ENCODE data around the gene PER3. TPM values are rescaled to one million over a fixed set of nuclear protein-coding genes. Genes with fewer than 3 reads are reported as not detected.
"Not testable (repeated sequence)": the region's sequence is repeated elsewhere in the genome, so short reads cannot be mapped to it uniquely, and the experiment has no call there.

Gene PER3
- total RNA-seq, 8 experiments from 2014 or later, result 2.8 to 9.6 (median 3.8) TPM

DNA sequence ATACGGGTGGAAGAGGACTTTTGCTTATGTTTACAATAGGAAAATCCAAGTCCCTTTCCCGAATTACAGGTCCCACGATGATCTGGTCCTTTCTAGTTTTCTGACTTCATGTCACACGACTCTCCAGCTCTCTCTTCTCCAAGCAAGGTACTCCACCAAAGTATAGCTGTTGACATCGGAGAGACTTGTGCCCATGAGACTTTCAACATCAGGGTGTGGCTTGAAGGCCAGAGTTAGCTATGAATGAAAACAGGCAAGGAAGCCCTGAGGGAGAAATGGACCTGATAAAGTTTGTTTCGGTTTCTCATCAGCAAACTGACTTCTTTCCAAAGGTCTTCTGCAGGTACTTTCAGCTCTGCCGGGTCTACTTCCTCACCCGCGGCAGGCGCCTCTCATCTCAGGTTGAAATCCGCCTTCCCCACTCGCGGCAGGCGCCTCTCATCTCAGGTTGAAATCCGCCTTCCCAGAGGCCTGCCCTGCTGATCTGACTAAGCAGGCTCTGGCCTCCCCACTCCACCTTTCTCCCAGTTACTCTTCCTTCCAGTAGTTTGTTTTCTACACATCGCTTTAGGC is 2.1 kb upstream of the PER3 start:
- H3K27ac ChIP-seq, result no peak overlapping the region
- 77 to 100% (median 90%) methylated on average over 2 to 15 of the region's 16 CpGs; no CpG with 5 or more reads in 1 of the 10 experiments for WGBS, 10 experiments
- ATAC-seq (replicated peaks in 6 of 8), result no peak
- peaks cover 0 to 9% of the 10 kb centered on the region in 2 donors for H3K4me1 ChIP-seq (replicated peaks in 1 of 2)
- in situ Hi-C loops (cut with MboI; ENCODE audit: low pct_unique_long_range_greater_than_20kb in 2 of 9, low sequenced_read_pairs in 9 of 9, unreplicated experiment in 9 of 9), result no loop called here
- no peak overlapping the region for H3K4me3 ChIP-seq

DNA sequence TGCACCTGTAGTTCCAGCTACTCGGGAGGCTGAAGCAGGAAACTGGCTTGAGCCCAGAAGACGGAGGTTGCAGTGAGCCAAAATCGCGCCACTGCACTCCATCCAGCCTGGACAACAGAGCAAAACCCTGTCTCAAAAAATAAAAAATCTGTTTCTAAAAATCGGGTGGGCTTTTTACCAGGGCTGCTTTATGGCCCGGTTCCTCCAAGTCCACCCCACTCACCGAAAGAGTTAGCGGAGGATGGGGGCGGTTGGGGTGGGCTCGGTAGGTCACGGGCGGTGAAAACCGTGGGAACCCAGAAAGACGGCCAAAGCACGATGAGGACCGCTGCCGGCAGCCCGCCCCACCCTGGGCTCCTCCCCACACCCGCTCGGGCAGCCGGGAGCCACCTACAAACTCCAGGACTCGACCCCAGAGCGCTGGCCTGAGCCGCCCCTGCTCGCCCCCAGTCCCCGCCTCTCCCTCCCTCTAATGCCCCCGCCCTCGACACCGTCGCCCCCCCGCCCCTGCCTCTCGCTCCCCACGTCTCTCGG is 846 bp upstream of the PER3 start:
- ATAC-seq (replicated peaks in 6 of 8), result peak; percentile 18 to 48 (median 35)
- in situ Hi-C loops (cut with MboI; ENCODE audit: low pct_unique_long_range_greater_than_20kb in 2 of 9, low sequenced_read_pairs in 9 of 9, unreplicated experiment in 9 of 9), result no loop called here
- peak overlapping the region in 1 of 2 donors; percentile 70 for H3K27ac ChIP-seq
- WGBS, 10 experiments, result 5 to 100% (median 55%) methylated on average over 1 to 6 of the region's 34 CpGs; no CpG with 5 or more reads in 5 of the 10 experiments
- H3K4me3 ChIP-seq, result peak overlapping the region; percentile 29 to 70 (median 45)
- H3K4me1 ChIP-seq (replicated peaks in 1 of 2), result peaks cover 0 to 9% of the 10 kb centered on the region in 2 donors

DNA sequence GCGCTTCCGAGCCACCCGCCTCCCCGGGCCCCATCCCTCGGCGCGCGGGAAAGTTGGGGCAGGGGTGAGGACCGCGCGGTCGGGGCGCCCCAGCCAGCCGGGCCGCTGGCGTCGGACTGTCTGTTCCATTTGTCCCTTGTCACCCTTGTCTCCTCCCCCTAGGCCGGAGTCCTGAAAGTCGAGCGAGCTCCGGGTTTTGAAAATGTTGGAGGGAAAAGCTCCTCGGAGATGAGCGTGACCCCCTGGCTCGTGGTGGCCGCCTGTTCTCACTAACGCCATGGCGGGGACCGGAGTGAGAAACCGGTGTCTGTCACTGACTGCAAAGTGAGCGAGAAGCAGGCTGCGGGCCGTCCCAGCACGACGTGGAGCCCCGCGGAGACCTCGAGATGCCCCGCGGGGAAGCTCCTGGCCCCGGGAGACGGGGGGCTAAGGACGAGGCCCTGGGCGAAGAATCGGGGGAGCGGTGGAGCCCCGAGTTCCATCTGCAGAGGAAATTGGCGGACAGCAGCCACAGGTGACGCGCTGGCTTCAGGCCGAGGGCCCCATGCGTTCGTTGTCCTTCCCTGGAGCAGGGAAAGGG is 491 bp downstream of the PER3 start:
- 54 to 100% (median 71%) methylated on average over 1 to 24 of the region's 52 CpGs; no CpG with 5 or more reads in 4 of the 10 experiments for WGBS, 10 experiments
- Histone ChIP-seq H3K27ac (peak overlapping the region in 1 of 2 donors; percentile 23), H3K4me1 (replicated peaks in 1 of 2) (peaks cover 0 to 9% of the 10 kb centered on the region in 2 donors), H3K4me3 (peak overlapping the region; percentile 23 to 70 (median 45))
- in situ Hi-C loops (cut with MboI; ENCODE audit: low pct_unique_long_range_greater_than_20kb in 2 of 9, low sequenced_read_pairs in 9 of 9, unreplicated experiment in 9 of 9), result no loop called here
- ATAC-seq (replicated peaks in 6 of 8), result no peak

DNA sequence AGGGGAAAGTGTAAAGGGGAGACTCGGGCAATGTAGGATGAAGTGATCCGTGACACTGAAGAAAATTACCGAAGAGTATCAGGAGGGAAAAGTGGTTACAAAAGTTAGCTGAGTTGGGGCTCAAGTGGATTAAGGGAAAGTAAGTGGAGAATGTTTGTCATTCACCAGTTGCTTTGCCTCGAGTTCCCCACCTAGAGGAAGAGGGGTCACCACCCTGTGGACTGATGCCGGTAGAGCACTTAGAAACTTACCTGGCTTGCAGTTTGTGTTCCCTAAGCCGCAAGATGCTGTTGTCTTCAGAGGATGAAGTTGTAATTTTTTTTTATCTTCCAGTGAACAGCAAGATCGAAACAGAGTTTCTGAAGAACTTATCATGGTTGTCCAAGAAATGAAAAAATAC is 1.0 kb downstream of the PER3 start:
- Histone ChIP-seq H3K27ac (no peak overlapping the region), H3K4me1 (replicated peaks in 1 of 2) (peaks cover 0 to 9% of the 10 kb centered on the region in 2 donors), H3K4me3 (no peak overlapping the region)
- no peak for ATAC-seq (replicated peaks in 6 of 8)
- in situ Hi-C loops (cut with MboI; ENCODE audit: low pct_unique_long_range_greater_than_20kb in 2 of 9, low sequenced_read_pairs in 9 of 9, unreplicated experiment in 9 of 9), result no loop called here
- WGBS, 10 experiments, result 60 to 100% (median 91%) methylated on average over 1 to 7 of the region's 7 CpGs; no CpG with 5 or more reads in 1 of the 10 experiments

DNA sequence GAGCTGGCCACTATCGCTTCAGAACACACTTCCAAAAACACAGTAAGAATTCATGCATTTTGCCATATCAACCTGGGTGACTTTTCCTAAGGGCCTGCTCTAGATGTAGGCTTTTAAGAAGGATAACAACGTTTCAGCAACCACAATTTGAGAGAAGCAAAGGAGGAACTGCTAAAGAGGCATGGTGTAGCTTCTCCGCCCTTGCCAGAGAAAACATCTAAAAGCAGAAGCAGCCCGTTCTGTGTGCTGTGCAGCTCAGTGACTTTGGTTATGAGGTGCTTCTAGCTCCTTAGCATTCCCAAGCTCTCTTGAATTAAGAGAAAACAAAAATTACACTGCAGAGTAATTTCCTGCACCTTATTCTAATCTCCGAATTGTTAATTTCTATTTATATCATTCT is 2.7 kb downstream of the PER3 start:
- WGBS, 10 experiments, result 60 to 100% (median 86%) methylated on average over 1 to 5 of the region's 5 CpGs
- Histone ChIP-seq H3K4me1 (replicated peaks in 1 of 2) (peaks cover 0 to 9% of the 10 kb centered on the region in 2 donors), H3K27ac (no peak overlapping the region), H3K4me3 (no peak overlapping the region)
- in situ Hi-C loops (cut with MboI; ENCODE audit: low pct_unique_long_range_greater_than_20kb in 2 of 9, low sequenced_read_pairs in 9 of 9, unreplicated experiment in 9 of 9), result no loop called here
- no peak for ATAC-seq (replicated peaks in 6 of 8)

DNA sequence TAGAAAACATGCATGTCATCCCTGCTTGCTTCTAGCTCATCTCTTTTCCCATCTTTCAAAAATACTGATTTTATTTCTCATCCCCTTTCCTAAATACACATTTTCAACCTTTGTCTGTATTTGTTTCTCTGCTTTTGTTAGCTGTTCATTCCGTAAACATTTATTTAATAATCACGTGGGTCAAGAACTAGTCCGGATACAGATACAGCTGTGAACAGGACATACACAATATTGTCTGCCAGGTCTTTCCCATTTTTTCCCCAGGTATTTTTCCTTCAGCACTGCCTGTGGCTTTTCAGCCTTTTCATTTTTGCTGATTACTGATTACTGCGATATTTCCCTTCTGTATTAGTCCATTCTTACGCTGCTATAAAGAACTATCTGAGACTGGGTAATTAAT is 5.7 kb downstream of the PER3 start:
- ATAC-seq (replicated peaks in 6 of 8), result no peak

DNA sequence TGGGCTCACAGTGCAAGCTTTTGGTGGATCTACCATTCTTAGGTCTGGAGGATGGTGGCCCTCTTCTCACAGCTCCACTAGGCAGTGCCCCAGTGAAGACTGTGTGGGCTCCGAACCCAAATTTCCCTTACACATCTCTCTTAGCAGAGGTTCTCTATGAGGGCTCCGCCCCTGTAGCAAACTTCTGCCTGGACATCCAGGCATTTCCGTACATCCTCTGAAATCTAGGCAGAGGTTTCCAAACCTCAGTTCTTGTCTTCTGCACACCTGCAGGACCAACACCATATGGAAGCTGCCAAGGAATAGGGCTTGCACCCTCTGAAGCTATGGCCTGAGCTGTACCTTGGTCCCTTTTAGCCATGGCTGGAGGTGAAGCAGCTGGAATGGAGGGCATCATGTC is 6.9 kb downstream of the PER3 start:
- H3K4me1 ChIP-seq (replicated peaks in 1 of 2); in situ Hi-C loops (cut with MboI; ENCODE audit: low pct_unique_long_range_greater_than_20kb in 2 of 9, low sequenced_read_pairs in 9 of 9, unreplicated experiment in 9 of 9); ATAC-seq (replicated peaks in 6 of 8); H3K27ac ChIP-seq; H3K4me3 ChIP-seq: not testable (repeated sequence)
- 73 to 100% (median 97%) methylated on average over 1 to 3 of the region's 3 CpGs; no CpG with 5 or more reads in 4 of the 10 experiments for WGBS, 10 experiments

More for the DNA sequence above, 5.7 kb downstream of the PER3 start:
- Histone ChIP-seq H3K4me1 (replicated peaks in 1 of 2) (no peaks in the 10 kb centered on the region), H3K27ac (no peak overlapping the region), H3K4me3 (no peak overlapping the region)
- WGBS, 10 experiments, result 61 to 100% (median 86%) methylated on average over 3 to 5 of the region's 5 CpGs
- in situ Hi-C loops (cut with MboI; ENCODE audit: low pct_unique_long_range_greater_than_20kb in 2 of 9, low sequenced_read_pairs in 9 of 9, unreplicated experiment in 9 of 9), result no loop called here

DNA sequence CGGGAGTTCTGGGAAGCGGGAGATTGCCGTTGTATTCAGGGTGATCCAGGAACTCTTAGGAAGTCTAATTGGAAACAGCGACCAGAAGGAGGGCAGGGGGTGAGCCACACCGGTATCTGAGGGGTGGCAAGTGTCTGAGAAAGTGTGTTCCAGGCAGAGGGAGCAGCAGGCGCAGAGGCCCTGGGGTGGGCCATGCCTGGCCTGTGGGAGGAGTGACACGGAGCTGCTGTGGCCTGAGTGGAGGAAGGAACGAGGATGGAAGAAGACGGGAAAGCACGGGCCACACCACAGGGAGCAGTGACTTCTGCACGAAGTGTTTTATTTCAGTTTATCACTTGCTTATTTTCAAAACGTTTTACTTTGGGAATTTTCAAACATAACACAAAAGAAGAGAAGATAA is 11.3 kb downstream of the PER3 start:
- 55 to 92% (median 87%) methylated on average over 4 to 12 of the region's 12 CpGs; no CpG with 5 or more reads in 1 of the 10 experiments for WGBS, 10 experiments

DNA sequence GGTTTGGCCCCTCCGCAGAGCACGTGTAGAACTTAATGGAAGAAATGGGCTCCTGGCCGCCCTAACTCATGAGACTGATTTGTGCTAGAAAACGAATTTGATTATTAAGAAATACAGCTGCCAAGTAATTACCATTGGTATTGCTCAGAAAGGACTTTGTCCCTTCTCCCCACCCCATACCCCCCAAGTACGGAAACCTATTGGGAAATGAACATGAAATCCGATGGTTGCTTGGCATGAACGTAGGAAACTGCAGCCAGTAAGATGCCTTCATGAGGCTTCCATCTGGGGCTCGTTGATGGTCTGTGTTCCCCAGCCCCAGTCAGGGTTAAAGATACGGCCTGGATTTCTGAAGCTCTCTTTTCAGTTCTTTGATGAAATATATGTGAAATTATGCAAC is 21.4 kb downstream of the PER3 start:
- Histone ChIP-seq H3K4me1 (replicated peaks in 1 of 2) (no peaks in the 10 kb centered on the region), H3K27ac (no peak overlapping the region), H3K4me3 (no peak overlapping the region)
- WGBS, 10 experiments, result 44 to 95% (median 83%) methylated on average over 2 to 9 of the region's 9 CpGs
- ATAC-seq (replicated peaks in 6 of 8), result no peak
- in situ Hi-C loops (cut with MboI; ENCODE audit: low pct_unique_long_range_greater_than_20kb in 2 of 9, low sequenced_read_pairs in 9 of 9, unreplicated experiment in 9 of 9), result loop anchor here in 2 of 9 experiments (5.0 to 25.0 kb wide), 2 partner anchors 97 to 107 kb away; no protein-coding TSS in a partner anchor

More for the DNA sequence above, 11.3 kb downstream of the PER3 start:
- no peak for ATAC-seq (replicated peaks in 6 of 8)
- in situ Hi-C loops (cut with MboI; ENCODE audit: low pct_unique_long_range_greater_than_20kb in 2 of 9, low sequenced_read_pairs in 9 of 9, unreplicated experiment in 9 of 9), result no loop called here
- Histone ChIP-seq H3K4me1 (replicated peaks in 1 of 2) (peaks cover 0 to 3% of the 10 kb centered on the region in 2 donors), H3K4me3 (no peak overlapping the region), H3K27ac (no peak overlapping the region)

DNA sequence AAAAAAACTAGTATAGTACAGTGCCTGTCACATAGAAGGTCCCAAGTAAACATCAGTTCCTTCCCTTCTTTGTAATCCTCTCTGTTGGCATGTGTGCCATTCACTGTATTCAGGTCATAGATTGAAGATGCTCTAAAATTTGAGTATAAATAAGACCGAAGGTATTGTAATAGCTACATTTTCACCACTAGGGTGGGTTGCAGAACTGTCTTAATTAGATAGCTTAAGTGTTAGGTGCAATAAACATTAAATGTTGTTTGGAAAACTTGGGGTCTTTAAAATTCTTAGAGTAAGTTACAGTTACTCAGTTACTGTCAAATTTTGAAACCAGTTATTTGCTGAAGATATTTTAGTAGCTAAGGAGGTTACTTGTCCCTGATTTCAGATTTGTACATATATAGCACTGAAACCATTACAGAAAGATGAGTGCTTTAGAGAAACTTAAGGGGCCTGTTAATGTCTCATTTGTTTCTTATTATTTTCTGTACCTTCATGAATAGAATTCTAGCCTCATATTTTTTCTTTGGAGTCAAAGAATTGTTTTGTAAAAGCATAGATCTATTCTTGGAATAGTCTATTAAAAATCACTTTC is 24.3 kb downstream of the PER3 start:
- WGBS, 10 experiments, result 0 to 77% (median 20%) methylated on average over 1 of the region's 1 CpG; no CpG with 5 or more reads in 3 of the 10 experiments
- Histone ChIP-seq H3K4me3 (no peak overlapping the region), H3K27ac (no peak overlapping the region), H3K4me1 (replicated peaks in 1 of 2) (no peaks in the 10 kb centered on the region)
- in situ Hi-C loops (cut with MboI; ENCODE audit: low pct_unique_long_range_greater_than_20kb in 2 of 9, low sequenced_read_pairs in 9 of 9, unreplicated experiment in 9 of 9), result loop anchor here in 2 of 9 experiments (5.0 to 25.0 kb wide), 2 partner anchors 94 to 104 kb away; no protein-coding TSS in a partner anchor
- peak in 3 of 8 experiments; percentile 55 to 70 (median 63) for ATAC-seq (replicated peaks in 6 of 8)

DNA sequence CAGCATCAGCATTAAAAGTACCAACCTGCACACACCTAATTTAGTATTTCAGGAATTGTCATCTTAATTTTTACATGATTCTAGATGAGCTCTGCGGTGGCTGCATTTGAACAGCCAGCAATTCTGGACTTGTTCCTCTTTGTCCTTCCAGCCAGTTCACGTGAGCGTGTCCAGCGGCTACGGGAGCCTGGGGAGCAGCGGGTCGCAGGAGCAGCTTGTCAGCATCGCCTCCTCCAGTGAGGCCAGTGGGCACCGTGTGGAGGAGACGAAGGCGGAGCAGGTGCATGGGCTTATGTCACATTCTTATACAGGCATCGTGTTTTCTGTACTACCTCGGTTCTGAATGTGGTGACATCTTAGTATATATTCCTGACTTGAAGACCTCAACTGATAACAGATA is 25.7 kb downstream of the PER3 start:
- H3K27ac ChIP-seq, result no peak overlapping the region
- in situ Hi-C loops (cut with MboI; ENCODE audit: low pct_unique_long_range_greater_than_20kb in 2 of 9, low sequenced_read_pairs in 9 of 9, unreplicated experiment in 9 of 9), result loop anchor here in 2 of 9 experiments (5.0 to 25.0 kb wide), 2 partner anchors 93 to 103 kb away; no protein-coding TSS in a partner anchor
- H3K4me1 ChIP-seq (replicated peaks in 1 of 2), result no peaks in the 10 kb centered on the region
- no peak overlapping the region for H3K4me3 ChIP-seq
- 88 to 100% (median 97%) methylated on average over 1 to 13 of the region's 13 CpGs for WGBS, 10 experiments
- ATAC-seq (replicated peaks in 6 of 8), result peak in 1 of 8 experiments; percentile 21

DNA sequence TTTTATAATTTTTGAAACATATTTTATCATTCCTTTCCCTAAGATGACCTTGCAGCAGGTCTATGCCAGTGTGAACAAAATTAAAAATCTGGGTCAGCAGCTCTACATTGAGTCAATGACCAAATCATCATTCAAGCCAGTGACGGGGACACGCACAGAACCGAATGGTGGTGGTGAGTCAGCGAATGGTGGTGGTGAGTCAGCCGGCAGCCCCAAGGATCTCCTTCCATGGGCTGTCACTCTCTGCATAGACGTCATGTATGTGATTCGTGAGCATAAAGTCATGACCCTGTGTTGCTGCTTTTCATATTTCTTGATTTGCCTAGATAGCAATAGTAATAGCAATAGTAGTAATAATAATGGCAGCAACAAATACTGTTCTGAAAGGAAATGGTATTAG is 26.3 kb downstream of the PER3 start:
- no peaks in the 10 kb centered on the region for H3K4me1 ChIP-seq (replicated peaks in 1 of 2)
- no peak overlapping the region for H3K27ac ChIP-seq
- peak in 7 of 8 experiments; percentile 98 to 100 (median 100) for ATAC-seq (replicated peaks in 6 of 8)
- WGBS, 10 experiments, result 0 to 84% (median 64%) methylated on average over 1 to 7 of the region's 7 CpGs; no CpG with 5 or more reads in 2 of the 10 experiments
- H3K4me3 ChIP-seq, result no peak overlapping the region
- in situ Hi-C loops (cut with MboI; ENCODE audit: low pct_unique_long_range_greater_than_20kb in 2 of 9, low sequenced_read_pairs in 9 of 9, unreplicated experiment in 9 of 9), result loop anchor here in 1 of 9 experiments (25.0 kb wide), 1 partner anchor 102 kb away; no protein-coding TSS in a partner anchor

DNA sequence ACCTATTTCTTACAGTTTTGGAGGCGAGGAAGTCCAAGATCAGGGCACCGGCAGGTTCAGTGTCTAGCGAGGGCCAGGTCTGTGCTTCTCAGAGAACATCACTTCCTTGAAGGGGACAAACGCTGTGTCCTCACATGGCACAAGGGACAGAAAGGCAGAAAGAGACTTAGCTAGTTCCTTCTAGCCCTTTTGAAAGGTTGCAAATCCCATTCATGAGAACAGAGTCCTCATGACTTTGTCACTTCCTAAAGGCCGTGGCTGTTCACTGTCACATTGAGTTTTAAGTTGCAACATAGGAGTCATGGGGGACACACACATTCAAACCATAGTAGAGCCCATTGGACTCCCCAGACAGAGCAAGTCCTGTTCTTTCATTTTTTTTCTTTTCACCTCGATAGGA is 27.4 kb downstream of the PER3 start:
- ATAC-seq (replicated peaks in 6 of 8), result no peak
- 83 to 100% (median 93%) methylated on average over 2 to 6 of the region's 6 CpGs; no CpG with 5 or more reads in 1 of the 10 experiments for WGBS, 10 experiments
- Histone ChIP-seq H3K4me1 (replicated peaks in 1 of 2) (no peaks in the 10 kb centered on the region), H3K27ac (no peak overlapping the region), H3K4me3 (no peak overlapping the region)
- in situ Hi-C loops (cut with MboI; ENCODE audit: low pct_unique_long_range_greater_than_20kb in 2 of 9, low sequenced_read_pairs in 9 of 9, unreplicated experiment in 9 of 9), result loop anchor here in 1 of 9 experiments (25.0 kb wide), 1 partner anchor 101 kb away; no protein-coding TSS in a partner anchor

All from motor neuron (in vitro differentiated cells).